ENCODE measurements around the gene TRPM2.
"Not testable (repeated sequence)": the region's sequence is repeated elsewhere in the genome, so short reads cannot be mapped to it uniquely, and the experiment has no call there.

Gene TRPM2

DNA sequence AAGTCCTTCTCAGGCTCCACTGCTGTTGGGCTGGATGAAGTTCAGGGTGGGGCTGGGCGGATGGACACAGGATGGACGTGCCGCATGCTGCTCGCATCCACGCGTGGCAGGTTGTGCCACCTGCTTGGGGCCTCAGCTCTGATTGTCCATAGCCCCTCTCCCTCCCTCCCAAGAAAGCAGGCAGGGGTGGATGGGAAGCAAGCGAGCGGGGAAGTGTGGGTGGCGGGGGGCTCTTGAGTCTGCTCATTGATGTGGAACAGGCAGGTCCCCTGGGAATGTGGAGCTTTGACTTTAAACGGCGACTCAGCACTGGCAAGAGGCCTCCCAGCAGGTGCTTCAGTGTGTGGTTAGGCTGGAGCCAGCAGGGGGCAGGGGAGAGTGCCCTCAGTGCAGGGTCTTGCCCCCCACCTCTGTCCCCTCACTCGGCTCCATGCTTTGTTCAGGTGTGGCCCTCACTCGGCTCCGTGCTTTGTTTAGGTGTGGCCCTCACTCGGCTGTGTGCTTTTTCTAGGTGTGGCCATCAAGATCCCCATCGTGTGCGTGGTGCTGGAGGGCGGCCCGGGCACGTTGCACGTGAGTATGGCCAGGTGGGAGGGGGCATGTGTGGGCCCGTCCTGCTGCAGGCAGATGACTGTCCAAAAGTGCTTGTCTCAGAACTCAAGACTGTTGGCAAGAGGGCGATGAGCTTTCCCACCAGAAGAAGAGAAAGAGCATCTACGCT is 23.9 kb downstream of the TRPM2 start:
- DNase-seq: no peak

DNA sequence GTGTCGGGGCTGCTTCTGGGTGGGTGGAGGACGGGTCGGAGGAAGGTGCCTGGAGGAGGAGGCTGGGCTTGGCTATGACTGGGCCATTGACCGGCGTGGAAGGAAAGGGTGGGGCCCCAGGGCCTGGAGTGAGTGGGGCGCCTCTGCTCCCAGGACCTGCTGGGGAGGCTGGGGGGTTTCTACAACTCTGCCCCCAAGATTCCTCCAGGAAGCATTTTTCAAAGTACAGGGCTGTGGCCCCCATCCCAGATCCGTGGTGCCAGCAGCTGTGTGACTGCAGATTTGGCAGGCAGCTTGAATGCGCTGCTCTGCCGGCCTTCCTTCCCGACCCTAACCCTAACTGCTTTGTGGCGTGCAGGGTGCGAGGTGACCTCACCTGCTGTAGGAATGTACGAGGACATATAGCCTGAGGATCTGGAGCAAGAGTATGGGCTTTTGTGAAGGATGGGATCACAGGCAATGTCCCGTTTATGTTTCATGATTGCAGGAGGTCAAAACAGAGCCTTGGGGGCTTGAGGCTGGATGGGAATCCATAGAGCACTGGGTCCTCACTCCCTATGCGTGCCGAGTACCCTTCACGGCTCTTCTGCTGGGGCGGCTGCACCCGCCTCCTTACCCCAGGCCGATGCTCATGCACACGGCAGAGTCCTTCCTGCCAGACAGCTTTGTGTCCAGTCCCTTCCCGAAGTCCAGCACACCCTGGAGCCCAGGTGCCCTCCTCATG is 24.7 kb downstream of the TRPM2 start:
- DNase-seq: no peak

DNA sequence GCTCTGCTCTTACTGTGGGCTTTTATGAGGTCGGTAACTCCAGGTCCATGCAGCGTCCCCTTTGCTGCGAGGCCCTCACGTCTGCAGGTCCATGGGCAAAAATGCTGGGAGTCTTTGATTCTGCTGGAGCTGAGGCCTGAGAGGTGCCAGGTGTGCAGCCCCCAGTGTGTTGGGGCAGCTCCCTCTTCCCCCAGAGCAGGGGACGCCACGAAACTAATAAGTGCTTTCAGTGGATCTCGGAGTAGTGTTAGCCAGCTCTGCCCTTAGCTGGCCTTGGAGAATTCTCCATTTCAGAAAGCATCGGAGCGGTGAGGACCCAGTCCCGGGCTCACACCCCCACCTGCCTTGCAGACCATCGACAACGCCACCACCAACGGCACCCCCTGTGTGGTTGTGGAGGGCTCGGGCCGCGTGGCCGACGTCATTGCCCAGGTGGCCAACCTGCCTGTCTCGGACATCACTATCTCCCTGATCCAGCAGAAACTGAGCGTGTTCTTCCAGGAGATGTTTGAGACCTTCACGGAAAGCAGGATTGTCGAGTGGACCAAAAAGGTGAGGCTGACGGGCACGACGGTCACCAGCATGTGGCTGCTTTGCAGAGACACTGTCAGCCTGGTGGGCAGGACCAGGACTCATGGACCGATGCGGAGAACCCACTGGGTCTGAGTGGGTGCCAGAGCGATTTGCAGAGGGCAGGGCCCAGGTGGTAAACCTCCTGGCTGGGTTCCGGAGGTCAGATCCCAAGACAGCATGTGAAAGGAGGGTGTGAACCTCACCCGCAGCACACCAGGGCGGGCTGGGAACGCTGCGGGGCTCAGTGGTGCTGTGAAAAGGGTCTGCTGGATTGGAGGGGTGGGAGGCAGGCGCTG is 25.5 kb downstream of the TRPM2 start:
- no peak for DNase-seq

DNA sequence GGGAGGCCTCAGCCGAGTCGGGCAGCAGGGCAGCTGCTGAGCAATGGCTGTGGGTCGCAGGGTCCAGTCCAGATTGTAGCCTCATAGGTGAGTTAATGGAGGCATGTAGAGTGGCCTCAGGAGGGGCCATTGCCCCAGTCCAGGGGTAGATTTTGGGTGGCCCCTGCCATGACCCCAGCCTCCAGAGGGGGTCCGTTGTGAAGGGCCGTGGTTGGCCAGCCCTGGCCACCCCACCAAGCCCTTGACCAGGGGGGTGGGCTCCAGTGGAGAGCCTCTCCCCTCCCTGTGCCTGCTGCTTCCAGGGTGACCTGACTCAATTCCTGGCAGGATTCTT is 26.1 kb downstream of the TRPM2 start:
- DNase-seq: no peak

DNA sequence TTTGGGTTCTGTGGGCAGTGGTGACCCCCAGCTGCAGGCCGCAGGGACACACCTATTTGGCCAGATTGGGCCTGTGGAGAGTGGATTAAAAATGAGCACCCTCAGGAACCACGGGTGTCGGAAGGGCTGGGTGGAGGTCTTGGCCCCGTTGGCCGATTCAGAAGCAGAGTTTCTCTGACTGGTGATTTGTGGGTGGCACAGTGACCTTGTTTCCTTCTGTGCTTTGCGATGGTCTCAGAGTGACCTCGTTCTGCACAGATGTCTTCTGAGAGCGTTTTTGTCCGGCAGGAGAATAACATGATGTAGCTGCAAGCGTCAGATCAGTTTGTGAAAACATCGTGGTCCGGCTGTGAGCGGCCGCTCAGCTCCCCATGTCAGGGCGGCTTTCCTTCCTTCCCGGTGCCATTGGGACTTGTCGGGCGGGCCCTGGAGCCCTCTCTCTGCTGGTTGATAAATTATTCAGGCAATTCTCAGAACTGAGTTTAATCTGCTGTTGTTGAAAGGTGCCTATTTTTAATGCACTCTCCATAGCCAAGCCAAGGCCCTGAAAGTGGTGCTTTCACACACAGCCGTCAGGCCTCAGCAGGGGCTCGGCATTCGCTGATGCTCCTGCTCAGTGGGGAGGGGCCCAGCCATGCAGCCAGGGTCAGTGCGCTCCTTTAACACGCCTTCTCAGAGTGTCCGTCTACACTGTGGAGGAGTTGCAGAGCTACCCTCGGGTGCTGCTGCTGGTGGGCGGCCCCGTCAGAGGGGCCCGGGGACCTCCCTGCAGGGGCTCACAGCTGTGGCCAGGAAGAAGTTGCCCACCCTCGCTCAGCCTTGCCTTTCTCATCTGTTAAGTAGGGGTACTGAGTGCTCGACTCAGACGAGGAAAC is 26.8 kb downstream of the TRPM2 start:
- DNase-seq: no peak

DNA sequence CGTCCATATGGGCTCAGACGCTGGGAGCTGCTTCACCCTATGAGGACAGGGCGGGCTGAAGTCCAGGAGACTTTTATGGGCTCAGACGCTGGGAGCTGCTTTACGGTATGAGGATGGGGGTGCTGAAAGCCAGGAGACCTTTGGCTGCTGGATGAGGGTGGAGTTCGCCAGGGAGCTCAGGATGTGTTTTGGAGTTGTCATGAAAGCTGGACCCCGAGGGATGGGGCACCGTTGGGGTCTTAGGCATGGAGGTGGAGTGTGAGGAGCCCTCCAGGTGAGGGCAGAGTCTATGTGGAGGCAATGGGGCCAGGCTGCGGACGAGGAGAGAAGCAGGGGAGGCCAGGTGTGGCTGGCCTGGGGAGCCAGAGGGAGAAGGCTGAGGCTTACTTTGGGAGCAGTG is 27.5 kb downstream of the TRPM2 start:
- DNase-seq: no peak

DNA sequence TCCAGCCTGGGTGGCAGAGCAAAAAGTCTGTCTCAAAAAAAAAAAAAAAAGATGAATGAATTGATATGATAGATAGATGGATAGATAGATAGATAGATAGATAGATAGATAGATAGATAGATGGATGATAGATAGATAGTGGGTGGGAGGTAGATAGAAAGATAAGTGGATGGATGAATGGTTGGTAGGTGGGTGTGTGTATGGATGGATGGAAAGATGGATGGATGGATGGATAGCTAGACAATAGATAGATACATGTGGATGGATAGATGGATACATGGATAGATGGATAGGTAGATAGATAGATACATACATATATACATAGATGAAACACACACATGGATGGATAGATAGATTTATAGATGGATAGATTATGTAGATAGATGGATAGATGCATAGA is 28.5 kb downstream of the TRPM2 start:
- DNase-seq: no peak

DNA sequence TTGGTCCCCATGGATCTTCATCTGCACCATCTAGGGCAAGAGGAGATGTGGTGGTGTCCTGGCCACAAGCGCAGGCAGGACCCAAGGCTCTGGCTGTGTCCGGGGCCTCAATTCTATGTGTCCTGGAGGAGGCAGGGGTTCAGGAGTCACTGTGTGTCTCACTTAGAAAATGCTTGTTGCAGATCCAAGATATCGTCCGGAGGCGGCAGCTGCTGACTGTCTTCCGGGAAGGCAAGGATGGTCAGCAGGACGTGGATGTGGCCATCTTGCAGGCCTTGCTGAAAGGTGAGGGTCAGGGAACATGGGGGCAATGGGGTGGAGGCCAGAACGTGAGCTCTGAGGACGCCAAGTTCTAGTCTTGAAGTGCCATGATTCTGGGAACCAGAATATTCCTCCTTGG is 29.1 kb downstream of the TRPM2 start:
- DNase-seq: no peak

DNA sequence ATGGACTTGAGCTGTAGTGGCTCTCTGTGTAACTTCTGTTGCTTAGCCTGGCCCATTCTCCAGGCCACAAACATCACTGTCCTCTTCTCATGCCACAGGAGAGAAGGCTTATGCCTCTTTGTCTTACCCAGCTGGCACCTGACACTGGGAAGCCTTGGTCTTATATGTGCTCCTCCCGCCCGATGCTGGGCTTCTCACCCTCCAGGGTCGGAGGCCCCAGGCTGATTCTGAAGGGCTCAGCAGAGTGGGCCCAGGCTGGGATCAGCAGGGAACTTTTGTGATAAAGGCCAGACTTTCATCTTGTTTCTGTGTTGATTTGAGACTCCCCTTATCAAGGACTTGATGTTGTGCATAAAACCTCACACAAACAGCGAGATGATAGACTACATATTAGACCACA is 29.8 kb downstream of the TRPM2 start:
- DNase-seq: no peak

DNA sequence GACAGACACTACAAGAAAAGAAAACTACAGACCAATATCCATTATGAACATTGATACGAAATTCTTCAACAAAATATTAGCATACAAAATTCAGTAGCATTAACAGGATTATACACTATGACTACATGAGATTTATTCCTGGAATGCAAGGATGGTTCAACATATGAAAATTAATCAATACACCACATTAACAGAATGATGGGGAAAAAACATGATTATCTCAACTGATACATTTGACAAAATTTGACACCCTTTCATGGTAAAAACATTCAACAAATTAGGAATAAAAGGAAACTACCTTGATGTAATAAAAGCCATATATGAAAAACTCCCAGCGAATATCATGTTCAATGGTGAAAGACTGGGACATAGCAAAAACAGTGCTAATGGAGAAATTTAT is 31.5 kb downstream of the TRPM2 start:
- no peak for DNase-seq

DNA sequence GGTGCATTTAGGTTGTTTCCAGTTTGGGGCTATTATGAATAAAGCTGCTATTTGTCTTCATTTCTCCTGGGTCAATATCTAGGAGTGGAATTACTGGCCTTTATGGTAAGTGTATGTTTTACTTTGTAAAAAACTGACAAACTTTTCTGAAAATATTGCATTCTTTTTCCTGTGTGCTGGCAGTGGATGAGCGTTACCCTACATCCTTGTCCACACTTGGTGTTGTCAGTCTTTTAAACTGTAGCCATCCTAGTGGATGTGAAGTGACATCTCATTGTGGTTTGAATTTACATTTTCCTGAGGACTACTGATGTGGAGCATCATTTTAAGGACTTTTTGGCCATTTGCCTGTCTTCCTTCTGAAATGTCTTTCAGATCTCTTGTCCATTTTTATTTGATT is 35.9 kb downstream of the TRPM2 start:
- DNase-seq: no peak

DNA sequence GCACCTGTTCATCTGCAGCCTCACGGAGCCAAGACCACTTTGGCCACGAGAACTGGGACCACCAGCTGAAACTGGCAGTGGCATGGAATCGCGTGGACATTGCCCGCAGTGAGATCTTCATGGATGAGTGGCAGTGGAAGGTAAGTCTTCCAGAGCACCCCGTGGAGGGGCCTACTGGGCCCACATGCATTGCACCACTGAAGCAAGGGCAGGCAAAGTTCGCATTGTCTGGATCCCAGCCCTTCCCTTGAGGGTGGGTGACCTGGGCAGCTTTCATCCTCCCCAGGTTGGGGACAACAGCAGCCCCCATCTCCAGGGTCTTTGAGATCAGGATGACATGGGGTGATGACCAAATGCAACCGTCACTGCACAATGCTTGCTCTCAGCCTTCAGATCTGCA is 37.5 kb downstream of the TRPM2 start:
- no peak for DNase-seq

DNA sequence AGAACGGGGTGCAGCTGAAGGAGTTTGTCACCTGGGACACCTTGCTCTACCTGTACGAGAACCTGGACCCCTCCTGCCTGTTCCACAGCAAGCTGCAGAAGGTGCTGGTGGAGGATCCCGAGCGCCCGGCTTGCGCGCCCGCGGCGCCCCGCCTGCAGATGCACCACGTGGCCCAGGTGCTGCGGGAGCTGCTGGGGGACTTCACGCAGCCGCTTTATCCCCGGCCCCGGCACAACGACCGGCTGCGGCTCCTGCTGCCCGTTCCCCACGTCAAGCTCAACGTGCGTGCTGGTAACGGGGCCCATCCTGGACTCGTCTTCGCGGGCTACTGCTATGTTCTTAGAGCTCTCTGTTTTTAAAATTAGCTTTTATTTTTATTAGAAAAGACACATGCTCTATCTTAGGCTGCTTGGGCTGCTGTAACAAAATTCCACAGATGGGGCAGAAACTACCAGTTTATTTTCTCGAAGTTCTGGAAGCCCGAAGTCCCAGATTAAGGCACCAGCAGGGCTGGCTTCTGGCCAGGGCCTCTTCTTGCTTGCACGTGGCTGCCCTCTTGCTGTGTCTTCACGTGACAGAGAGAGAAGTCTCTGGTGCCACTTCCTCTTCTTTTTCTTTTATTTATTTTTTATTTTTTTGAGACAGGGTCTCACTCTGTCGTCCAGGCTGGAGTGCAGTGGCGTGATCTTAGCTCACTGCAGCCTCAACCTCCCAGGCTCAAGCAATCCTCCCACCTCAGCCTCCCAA is 38.1 kb downstream of the TRPM2 start:
- DNase-seq: no peak

DNA sequence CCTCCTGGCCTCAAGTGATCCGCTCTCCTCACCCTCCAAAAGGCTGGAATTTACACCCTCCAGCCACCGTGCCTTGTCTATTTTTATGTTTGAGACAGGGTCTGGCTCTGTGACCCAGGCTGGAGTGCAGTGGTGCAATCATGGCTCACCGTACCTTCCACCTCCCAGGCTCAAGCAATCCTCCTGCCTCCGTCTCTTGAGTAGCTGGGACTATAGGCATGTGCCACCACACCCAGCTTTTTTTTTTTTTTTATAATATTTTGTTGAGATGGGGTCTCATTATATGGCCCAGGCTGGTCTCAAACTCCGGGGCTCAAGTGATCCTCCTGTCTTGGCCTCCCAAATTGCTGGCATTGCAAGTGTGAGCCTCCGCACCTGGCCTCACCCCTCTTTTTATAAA is 38.8 kb downstream of the TRPM2 start:
- DNase-seq: no peak

DNA sequence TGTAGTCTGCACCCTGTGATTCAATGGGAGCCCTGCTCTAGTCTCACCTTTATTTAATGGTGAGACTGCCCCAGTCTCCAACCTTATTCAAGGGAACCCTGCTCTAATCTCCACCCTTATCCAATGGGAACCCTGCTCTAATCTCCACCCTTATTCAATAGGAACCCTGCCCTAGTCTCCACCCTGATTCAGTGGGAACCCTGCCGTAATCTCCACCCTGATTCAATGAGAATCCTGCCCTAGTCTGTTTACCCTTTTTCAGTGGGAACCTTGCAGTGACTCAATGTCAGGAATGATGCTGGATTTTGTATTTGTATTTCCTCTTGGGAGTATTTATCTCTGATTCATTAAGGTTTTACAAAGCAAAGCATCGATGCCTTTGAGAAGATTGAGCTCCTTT is 39.5 kb downstream of the TRPM2 start:
- DNase-seq: no peak

DNA sequence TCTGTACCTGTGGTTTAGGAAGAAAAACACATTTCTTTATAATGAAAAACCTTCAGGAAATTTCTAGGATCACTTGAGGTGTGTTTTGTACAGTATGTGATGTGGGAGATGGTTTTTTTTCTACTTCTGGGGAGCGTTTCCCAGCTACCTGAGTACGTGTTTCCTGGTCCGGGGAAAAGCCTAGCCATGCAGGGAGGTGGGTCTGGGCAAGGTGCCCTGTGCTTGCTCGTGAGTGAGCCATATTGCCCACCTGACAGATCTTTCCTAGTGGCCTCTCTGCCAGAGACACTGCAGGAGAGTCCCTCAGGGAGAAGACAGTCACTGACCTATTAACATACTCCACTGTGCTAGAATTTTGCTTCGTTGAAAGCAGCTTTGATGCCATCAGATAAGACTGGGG is 41.3 kb downstream of the TRPM2 start:
- no peak for DNase-seq

DNA sequence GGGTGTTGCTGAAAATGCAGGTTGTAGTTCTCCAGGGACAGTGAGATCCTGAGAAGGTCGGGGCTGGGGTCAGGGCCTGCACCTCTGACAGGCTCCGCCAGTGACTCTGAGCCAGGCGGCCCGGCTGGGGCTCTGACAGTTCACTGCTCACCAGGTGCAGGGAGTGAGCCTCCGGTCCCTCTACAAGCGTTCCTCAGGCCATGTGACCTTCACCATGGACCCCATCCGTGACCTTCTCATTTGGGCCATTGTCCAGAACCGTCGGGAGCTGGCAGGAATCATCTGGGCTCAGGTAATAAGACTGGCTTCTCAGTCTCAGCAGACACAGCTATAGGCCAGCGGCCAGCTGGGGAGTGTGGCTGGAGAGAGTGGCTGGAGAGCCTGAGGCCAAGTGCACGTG is 41.8 kb downstream of the TRPM2 start:
- no peak for DNase-seq

DNA sequence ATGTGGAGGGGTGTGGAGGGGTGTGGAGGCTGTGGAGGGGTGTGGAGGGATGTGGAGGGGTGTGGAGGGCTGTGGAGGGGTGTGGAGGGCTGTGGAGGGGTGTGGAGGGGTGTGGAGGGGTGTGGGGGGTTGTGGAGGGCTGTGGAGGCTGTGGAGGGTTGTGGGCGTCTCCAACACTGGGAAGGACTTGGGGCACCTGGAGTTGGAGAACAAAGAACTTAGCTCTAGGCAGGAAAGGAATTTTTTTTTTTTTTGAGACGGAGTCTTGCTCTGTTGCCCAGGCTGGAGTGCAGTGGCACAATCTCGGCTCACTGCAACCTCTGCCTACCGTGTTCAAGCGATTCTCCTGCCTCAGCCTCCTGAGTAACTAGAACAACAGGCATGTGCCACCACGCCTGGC is 43.4 kb downstream of the TRPM2 start:
- DNase-seq: not testable (repeated sequence)

DNA sequence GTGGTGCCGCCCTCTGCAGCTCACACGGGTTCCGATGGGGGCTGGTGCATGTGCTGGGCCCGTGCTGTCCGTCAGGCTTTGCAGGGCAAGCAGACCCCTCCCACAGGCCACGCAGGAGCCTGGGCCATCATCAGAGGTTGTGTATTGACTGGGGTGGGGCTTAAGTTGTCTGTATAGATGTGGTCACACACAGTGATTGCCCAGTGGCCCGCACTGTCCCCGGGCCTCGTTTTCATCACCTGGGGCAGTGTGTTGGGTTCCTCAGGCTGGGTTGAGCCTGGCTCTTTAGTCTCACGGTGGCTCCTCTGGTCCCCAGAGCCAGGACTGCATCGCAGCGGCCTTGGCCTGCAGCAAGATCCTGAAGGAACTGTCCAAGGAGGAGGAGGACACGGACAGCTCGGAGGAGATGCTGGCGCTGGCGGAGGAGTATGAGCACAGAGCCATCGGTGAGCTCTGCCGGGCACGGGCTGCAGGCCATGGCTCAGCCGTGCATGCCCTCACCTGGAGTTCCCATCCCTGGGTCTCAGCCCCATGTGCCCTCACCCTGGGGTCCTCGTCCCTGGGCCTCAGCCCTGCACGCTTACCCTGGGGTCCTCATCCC is 44.1 kb downstream of the TRPM2 start:
- DNase-seq: no peak

DNA sequence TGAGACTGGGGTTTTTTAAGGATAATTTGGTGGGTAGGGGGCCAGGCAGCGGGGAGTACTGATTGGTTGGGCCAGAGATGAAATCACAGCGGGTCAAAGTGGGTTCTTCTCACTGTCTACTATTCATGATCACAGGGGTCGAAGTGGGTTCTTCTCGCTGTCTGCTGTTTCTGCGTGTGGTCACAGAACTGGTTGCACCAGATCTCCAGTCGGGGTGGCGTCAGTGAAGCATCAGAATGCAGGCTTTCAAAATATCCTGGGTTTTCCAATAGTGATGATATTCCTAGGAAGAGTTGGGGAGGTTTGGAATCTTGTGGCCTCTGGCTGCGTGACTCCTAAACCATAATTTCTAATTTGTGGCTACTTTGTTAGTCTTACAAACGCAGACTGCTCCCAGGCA is 45.1 kb downstream of the TRPM2 start:
- no peak for DNase-seq

DNA sequence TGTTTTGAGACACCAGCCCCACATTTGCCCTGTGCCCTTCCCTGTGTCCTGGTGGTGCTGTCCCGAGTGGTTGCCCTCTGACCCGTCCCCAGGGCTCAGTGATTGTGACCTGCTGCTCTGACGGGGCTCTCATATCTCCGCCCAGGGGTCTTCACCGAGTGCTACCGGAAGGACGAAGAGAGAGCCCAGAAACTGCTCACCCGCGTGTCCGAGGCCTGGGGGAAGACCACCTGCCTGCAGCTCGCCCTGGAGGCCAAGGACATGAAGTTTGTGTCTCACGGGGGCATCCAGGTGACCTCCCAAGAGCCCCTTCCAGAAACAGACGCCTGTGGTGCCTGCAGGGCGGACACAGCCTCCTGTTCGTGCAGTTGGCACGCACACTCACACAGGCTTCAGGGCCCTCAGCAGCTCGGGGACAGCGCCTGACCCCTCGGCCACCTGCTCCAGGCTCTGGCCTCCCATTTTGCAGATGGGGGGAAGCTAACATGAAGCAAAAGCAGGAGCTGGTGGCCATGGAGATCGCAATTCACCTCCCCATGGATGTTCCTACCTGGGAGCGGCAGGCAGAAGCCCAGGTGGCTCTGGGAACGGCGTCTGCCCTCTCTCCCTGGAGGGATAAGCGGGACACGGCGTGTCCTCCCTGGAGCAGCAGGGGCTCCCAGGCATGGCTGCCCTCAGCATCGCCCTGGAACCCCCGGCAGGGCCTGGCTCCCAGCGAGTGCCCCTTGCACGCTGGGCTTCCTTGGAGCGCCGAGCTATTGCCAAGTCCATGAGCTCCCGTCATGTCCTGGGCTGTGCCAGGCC is 45.9 kb downstream of the TRPM2 start:
- DNase-seq: no peak

Measured in activated naive CD4-positive, alpha-beta T cell treated with Interleukin-2 at 50 U/mL for 16 hours (primary cell).